DOHH2 (cell line): ENCODE data around the gene SLC66A2.

Experiments used
- H3F3A ChIP-seq: fragments of 200-600 bp; sonication (generic), shearing (Covaris generic); 2 replicates; pipeline ENCODE4 v1.6.0; 2016; ENCODE audit warnings: antibody characterized with exemption, mild to moderate bottlenecking; ENCODE audit not compliant: control insufficient read depth, insufficient read depth
- H3K27ac ChIP-seq: fragments of 200-600 bp; sonication (generic); 2 replicates; pipeline ENCODE4 v1.5.1; 2014; ENCODE audit warnings: low read depth, mild to moderate bottlenecking, low read length, moderate library complexity
- H3K27me3 ChIP-seq: fragments of 200-600 bp; sonication (generic); 2 replicates; pipeline ENCODE4 v1.6.1; 2014; ENCODE audit warnings: mild to moderate bottlenecking, low read length, mixed read lengths; ENCODE audit not compliant: control insufficient read depth
- H3K36me3 ChIP-seq: fragments of 200-600 bp; sonication (generic); 2 replicates; pipeline ENCODE4 v1.6.1; 2014; ENCODE audit warnings: mild to moderate bottlenecking, low read length, moderate library complexity, mixed read lengths; ENCODE audit not compliant: control insufficient read depth
- H3K4me1 ChIP-seq: fragments of 200-600 bp; sonication (generic); 2 replicates; pipeline ENCODE4 v1.6.1; 2014; ENCODE audit warnings: mild to moderate bottlenecking, low read length, mixed read lengths; ENCODE audit not compliant: control insufficient read depth
- H3K4me2 ChIP-seq: fragments of 200-600 bp; sonication (generic); 2 replicates; pipeline ENCODE4 v1.6.0; 2014; ENCODE audit warnings: mild to moderate bottlenecking, low read length, moderate library complexity
- H3K4me3 ChIP-seq: fragments of 200-600 bp; sonication (generic); 2 replicates; pipeline ENCODE4 v1.5.1; 2014; ENCODE audit warnings: mild to moderate bottlenecking, low read length, mixed read lengths
- H3K79me2 ChIP-seq: fragments of 200-600 bp; sonication (generic); 2 replicates; pipeline ENCODE4 v1.6.1; 2014; ENCODE audit warnings: mild to moderate bottlenecking, low read length, mixed read lengths; ENCODE audit not compliant: control insufficient read depth
- H3K9me2 ChIP-seq: fragments of 200-600 bp; sonication (generic); replicated peaks from 2 replicates; pipeline ENCODE4 v1.6.1; 2014; ENCODE audit warnings: mild to moderate bottlenecking, low read length, mixed read lengths; ENCODE audit not compliant: control insufficient read depth
- H3K9me3 ChIP-seq: fragments of 200-600 bp; sonication (generic); 2 replicates; pipeline ENCODE4 v1.6.1; 2014; ENCODE audit warnings: antibody characterized with exemption, low read length, mixed read lengths; ENCODE audit not compliant: control insufficient read depth, insufficient read depth
- H4K20me1 ChIP-seq: fragments of 200-600 bp; sonication (generic); 2 replicates; pipeline ENCODE4 v1.6.0; 2014; ENCODE audit warnings: low read depth, mild to moderate bottlenecking, antibody characterized with exemption, low read length, moderate library complexity; ENCODE audit not compliant: control insufficient read depth, insufficient read depth
- CTCF ChIP-seq: fragments of 200-600 bp; sonication (generic); IDR thresholded peaks from one replicate; pipeline ENCODE4 v1.5.1; 2014; ENCODE audit warnings: antibody characterized with exemption, mild to moderate bottlenecking, low read depth, low read length; ENCODE audit not compliant: poor library complexity, severe bottlenecking
- EZH2phosphoT487 ChIP-seq: fragments of 200-600 bp; sonication (generic); IDR thresholded peaks from 2 replicates; pipeline ENCODE4 v1.6.1; 2017; ENCODE audit warnings: borderline replicate concordance, mild to moderate bottlenecking, antibody characterized with exemption, low read length, moderate library complexity, mixed read lengths

Gene SLC66A2

GRCh38 chr18:79934311-79935097 lies 16.9 kb downstream of the SLC66A2 start:
- no peak for TF ChIP-seq CTCF
- TF ChIP-seq EZH2phosphoT487, result no peak

GRCh38 chr18:79933765-79934164 lies 17.7 kb downstream of the SLC66A2 start:
- Histone ChIP-seq H4K20me1 (no peaks in the 10 kb centered on the region), H3K36me3 (peaks cover 71% of the 10 kb centered on the region)

More at GRCh38 chr18:79934311-79935097, 16.9 kb downstream of the SLC66A2 start:
- H3F3A ChIP-seq, result no peaks in the 10 kb centered on the region
- H3K4me3 ChIP-seq, result no peak overlapping the region
- peaks cover 19% of the 10 kb centered on the region for H3K9me3 ChIP-seq
- H3K79me2 ChIP-seq, result peaks cover 86% of the 10 kb centered on the region
- no peaks in the 10 kb centered on the region for H3K9me2 ChIP-seq
- H3K27ac ChIP-seq, result no peak overlapping the region
- no peaks in the 10 kb centered on the region for H3K27me3 ChIP-seq
- H3K36me3 ChIP-seq, result peaks cover 68% of the 10 kb centered on the region
- H4K20me1 ChIP-seq, result peaks cover 5% of the 10 kb centered on the region; the same call in 1 of the 2 replicates
- H3K4me2 ChIP-seq, result no peak overlapping the region
- H3K4me1 ChIP-seq, result no peaks in the 10 kb centered on the region

GRCh38 chr18:79932907-79933306 lies 18.5 kb downstream of the SLC66A2 start:
- Histone ChIP-seq H3K36me3 (peaks cover 72% of the 10 kb centered on the region), H3K9me2 (no peaks in the 10 kb centered on the region), H3K79me2 (peaks cover 87% of the 10 kb centered on the region), H3K4me1 (no peaks in the 10 kb centered on the region), H3K27me3 (no peaks in the 10 kb centered on the region), H3K4me3 (no peak overlapping the region), H3K27ac (no peak overlapping the region), H3K4me2 (no peak overlapping the region), H3F3A (no peaks in the 10 kb centered on the region), H3K9me3 (peaks cover 24% of the 10 kb centered on the region), H4K20me1 (no peaks in the 10 kb centered on the region)
- TF ChIP-seq EZH2phosphoT487 (no peak), CTCF (no peak)

More at GRCh38 chr18:79933765-79934164, 17.7 kb downstream of the SLC66A2 start:
- H3K4me1 ChIP-seq, result no peaks in the 10 kb centered on the region
- H3K9me3 ChIP-seq, result peaks cover 24% of the 10 kb centered on the region
- H3F3A ChIP-seq, result no peaks in the 10 kb centered on the region
- no peak overlapping the region for H3K27ac ChIP-seq
- H3K4me3 ChIP-seq, result no peak overlapping the region
- H3K9me2 ChIP-seq, result no peaks in the 10 kb centered on the region
- H3K79me2 ChIP-seq, result peaks cover 87% of the 10 kb centered on the region
- TF ChIP-seq CTCF (no peak), EZH2phosphoT487 (no peak)
- no peak overlapping the region for H3K4me2 ChIP-seq
- no peaks in the 10 kb centered on the region for H3K27me3 ChIP-seq
